ENCODE results near the gene PLSCR3. TPM values are rescaled to one million over a fixed set of nuclear protein-coding genes. Genes with fewer than 3 reads are reported as not detected.

Gene PLSCR3
- total RNA-seq, 4 donors from 2014 or later, result 16.8 to 38.1 (median 17.7) TPM

- no CpG with 5 or more reads among the region's 37 CpGs for WGBS, 2 donors (ENCODE audit: low coverage in 1 of 2)
- Histone ChIP-seq H3K4me3 (peak overlapping the region; percentile 65 to 91), H3K27me3 (no peaks in the 10 kb centered on the region), H3K9me3 (no peaks in the 10 kb centered on the region), H3K4me1 (peaks cover 0 to 78% (median 30%) of the 10 kb centered on the region in 3 donors), H3K27ac (peak overlapping the region in 3 of 4 donors; percentile 99 to 100 (median 99)), H3K36me3 (no peaks in the 10 kb centered on the region)
- ATAC-seq, result no peak
- TF ChIP-seq EP300 (IDR thresholded peaks at IDR 0.05), result no peak
- TF ChIP-seq POLR2A (IDR thresholded peaks at IDR 0.05), result no peak
- TF ChIP-seq POLR2AphosphoS5 (IDR thresholded peaks at IDR 0.05), result no peak
- no peak for TF ChIP-seq CTCF (IDR thresholded peaks at IDR 0.05)
Measured at GRCh38 chr17:7352910-7353635, 41.3 kb downstream of the PLSCR3 start.

GRCh38 chr17:7352503-7352889 is 41.8 kb downstream of the PLSCR3 start:
- Histone ChIP-seq H3K9me3 (no peaks in the 10 kb centered on the region), H3K27ac (peak overlapping the region; percentile 93 to 100 (median 99)), H3K4me1 (peaks cover 0 to 81% (median 30%) of the 10 kb centered on the region in 3 donors), H3K27me3 (no peaks in the 10 kb centered on the region), H3K36me3 (no peaks in the 10 kb centered on the region), H3K4me3 (peak overlapping the region; percentile 65 to 91)
- no peak for ATAC-seq
- 14 to 20% methylated on average over 4 to 7 of the region's 10 CpGs for WGBS, 2 donors (ENCODE audit: low coverage in 1 of 2)
- peak in 1 of 4 experiments; percentile 75 for TF ChIP-seq CTCF (IDR thresholded peaks at IDR 0.05)
- no peak for TF ChIP-seq POLR2A (IDR thresholded peaks at IDR 0.05)

GRCh38 chr17:7351665-7352502 is 42.4 kb downstream of the PLSCR3 start, which contains the start of gene KCTD11:
Gene KCTD11, plus strand, starts transcription at chr17:7352162.
- TF ChIP-seq EP300 (IDR thresholded peaks at IDR 0.05) (no peak), POLR2AphosphoS5 (IDR thresholded peaks at IDR 0.05) (peak; percentile 66), CTCF (IDR thresholded peaks at IDR 0.05) (peak in 3 of 4 experiments; percentile 29 to 76 (median 71)), POLR2A (IDR thresholded peaks at IDR 0.05) (peak; percentile 16 to 60)
- peak; percentile 82 for ATAC-seq
- WGBS, 2 donors (ENCODE audit: low coverage in 1 of 2), result no CpG with 5 or more reads among the region's 91 CpGs

GRCh38 chr17:7348478-7349242 is 45.7 kb downstream of the PLSCR3 start:
- H3K36me3 ChIP-seq, result no peaks in the 10 kb centered on the region
- WGBS, 2 donors (ENCODE audit: low coverage in 1 of 2), result 57 to 87% methylated on average over 3 to 14 of the region's 19 CpGs
- no peak for ATAC-seq
- peaks cover 6% of the 10 kb centered on the region for H3K27me3 ChIP-seq
- no peak for TF ChIP-seq POLR2A (IDR thresholded peaks at IDR 0.05)
- TF ChIP-seq CTCF (IDR thresholded peaks at IDR 0.05), result no peak
- TF ChIP-seq POLR2AphosphoS5 (IDR thresholded peaks at IDR 0.05), result no peak
- H3K4me3 ChIP-seq, result no peak overlapping the region
- H3K27ac ChIP-seq, result peak overlapping the region in 3 of 4 donors; percentile 36 to 100 (median 99)
- H3K9me3 ChIP-seq, result no peaks in the 10 kb centered on the region
- H3K4me1 ChIP-seq, result peaks cover 0 to 52% (median 24%) of the 10 kb centered on the region in 3 donors

More at GRCh38 chr17:7351665-7352502, 42.4 kb downstream of the PLSCR3 start, which contains the start of gene KCTD11:
- H3K36me3 ChIP-seq, result no peaks in the 10 kb centered on the region
- H3K27me3 ChIP-seq, result no peaks in the 10 kb centered on the region
- peaks cover 0 to 81% (median 30%) of the 10 kb centered on the region in 3 donors for H3K4me1 ChIP-seq
- peak within 1 kb of the TSS; percentile 65 to 91 for H3K4me3 ChIP-seq
- H3K9me3 ChIP-seq, result no peaks in the 10 kb centered on the region
- peak within 1 kb of the TSS; percentile 93 to 100 (median 99) for H3K27ac ChIP-seq

Measured in gastroesophageal sphincter (tissue), 4 donors.